ENCODE data around the gene ADAMTS6.

The ADAMTS6 gene

GRCh38 chr5:65276178-65276890 lies 205.4 kb downstream of the ADAMTS6 start:
- DNase-seq (ENCODE audit: low spot score): no peak

DNA sequence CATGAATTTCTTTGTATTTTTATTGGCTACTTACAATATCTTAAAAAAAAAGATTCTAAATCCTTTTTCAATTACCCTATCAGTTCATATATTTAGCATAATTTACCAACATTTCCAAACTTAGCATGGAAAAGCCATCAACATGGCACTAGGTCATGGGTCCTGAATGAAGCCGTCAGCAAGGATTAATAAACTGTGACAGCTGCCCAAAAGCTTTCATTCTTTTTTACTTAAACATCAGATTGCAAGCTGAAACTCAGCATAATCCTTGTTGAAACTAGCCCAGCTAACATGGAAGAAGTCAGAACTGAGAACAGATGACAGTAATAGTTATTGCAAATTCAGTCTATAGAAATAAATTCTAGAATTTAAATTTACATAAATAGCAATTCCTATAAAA lies 209.8 kb downstream of the ADAMTS6 start:
- DNase-seq (ENCODE audit: low spot score): no peak

DNA sequence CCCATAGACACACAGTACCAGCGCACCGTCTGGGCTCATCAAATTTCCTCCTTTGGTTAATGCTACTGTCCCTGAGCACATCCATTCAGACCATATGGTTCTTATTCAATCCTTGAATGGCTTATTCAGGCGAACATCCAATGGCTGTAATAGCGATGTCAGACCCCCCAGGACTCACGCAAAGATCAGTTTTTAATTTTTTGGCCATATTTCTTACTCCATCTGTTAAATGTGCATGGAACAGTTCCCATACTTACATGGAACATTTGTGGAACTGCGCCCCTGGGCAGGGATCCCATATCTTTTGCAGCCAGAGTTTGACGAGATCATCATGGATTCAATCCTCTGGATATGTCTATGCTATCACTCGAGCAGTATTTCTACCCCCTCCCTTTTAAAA lies 213.2 kb downstream of the ADAMTS6 start:
- DNase-seq (ENCODE audit: low spot score): no peak

GRCh38 chr5:65264420-65264819 lies 217.3 kb downstream of the ADAMTS6 start:
- no peak for DNase-seq (ENCODE audit: low spot score)

GRCh38 chr5:65263321-65263720 lies 218.4 kb downstream of the ADAMTS6 start:
- DNase-seq (ENCODE audit: low spot score): no peak

DNA sequence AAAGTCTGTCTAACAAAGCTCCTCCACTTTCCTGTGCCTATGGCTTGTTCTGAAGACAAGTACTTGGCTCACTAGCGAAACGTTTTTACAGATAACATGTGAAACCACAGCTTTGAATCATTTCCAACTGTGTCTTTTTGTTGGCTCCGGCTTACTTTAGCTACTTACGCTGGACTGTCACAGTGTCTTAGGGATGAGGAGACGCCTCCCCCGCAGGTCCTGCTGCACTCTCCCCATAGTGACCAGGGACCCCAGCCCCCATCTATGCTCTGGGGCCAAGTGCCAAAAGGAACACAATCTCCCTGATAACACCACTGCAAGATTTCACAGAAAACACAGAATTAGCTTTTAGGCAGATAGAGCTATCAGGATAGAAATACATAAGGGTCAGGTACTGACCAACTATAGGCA lies 219.1 kb downstream of the ADAMTS6 start:
- DNase-seq (ENCODE audit: low spot score): peak; percentile 8

DNA sequence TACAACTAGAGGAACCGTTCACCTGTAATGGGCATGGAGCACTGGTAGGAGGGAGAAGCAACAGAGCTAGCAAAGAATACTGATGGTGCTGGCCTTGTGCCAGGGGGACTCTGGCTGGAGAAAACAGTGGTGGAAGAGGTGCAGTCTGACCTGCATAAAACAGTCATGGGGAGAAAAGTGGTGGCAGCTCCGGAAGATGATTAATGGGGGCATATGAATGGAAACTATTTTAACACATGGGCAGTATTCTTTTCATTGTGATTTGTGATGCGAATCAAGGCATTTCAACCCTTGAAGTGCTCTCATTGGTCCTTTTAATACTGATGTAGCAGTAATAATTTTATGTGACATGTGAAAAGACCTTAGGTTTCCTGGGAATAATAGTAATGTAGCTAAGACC lies 219.6 kb downstream of the ADAMTS6 start:
- peak; percentile 27 for DNase-seq (ENCODE audit: low spot score)

DNA sequence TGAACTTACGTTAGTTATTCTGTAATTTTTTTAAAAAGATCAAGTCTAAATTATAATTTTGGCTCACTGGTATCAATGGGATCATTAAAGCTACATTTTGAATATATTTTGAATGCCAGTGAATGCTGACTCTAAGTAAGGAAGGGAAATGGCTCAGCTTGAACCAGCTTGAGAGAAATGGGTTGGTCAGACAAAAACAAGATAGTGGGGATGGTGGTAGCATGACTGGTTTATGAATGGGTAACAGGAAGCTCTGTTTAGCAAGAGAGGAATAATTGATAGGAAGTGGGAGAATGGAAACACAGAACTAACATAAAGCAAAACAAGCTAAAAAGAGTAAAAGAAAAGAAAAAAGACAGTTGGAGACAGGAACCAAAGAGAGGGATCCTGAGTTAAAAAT lies 220.2 kb downstream of the ADAMTS6 start:
- DNase-seq (ENCODE audit: low spot score): no peak

DNA sequence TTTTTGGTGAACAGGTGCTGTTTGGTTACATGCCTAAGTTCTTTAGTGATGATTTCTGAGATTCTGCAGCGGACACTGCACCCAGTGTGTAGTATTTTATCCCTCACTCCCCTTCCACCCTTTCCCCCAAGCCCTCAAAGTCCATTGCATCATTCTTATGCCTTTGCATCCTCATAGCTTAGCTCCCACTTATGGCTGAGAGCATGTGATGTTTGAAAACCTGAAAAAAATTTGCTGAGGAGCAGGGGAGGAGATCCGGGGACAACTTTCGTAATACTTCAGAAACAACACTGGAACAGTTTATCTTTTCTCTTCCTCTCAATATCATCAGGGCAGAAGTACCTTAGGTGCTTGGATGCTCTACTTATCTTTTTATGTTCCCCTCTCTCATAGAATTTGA lies 226.4 kb downstream of the ADAMTS6 start:
- DNase-seq (ENCODE audit: low spot score): no peak

DNA sequence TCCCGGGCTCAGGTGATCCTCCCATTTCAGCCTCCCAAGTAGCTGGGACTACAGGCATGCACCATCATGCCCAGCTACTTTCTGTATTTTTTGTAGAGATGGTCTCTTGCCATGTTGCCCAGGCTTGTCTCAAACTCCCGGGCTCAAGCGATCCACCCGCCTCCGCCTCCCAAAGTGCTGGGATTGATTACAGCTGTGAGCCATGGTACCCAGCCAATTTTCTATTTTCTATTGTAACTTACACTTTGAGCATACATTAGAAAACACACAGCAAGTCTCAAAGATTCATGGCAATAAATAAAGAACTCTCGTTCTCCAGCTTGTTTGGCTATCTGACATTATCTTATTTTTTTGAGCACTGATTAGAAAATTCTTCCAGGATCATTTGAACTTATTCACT lies 228.7 kb downstream of the ADAMTS6 start:
- DNase-seq (ENCODE audit: low spot score): no peak

DNA sequence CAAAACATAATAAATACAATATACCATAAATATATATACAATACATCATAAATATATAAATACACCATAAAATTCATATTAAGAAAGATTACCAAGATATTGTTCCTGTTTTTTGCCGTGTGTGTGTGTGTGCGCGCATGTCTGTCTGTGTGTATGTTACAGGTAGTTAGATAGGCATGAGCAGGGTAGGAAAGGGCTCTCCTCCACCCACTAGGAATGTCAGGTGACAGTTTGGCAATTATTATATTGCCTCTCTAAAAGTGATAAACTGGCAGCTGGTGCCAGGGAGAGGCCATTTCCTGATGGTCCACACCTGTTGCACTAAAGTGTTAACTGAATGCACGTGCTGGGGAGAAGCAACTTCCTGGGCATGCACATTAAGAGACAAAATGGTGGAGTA lies 232.8 kb downstream of the ADAMTS6 start:
- no peak for DNase-seq (ENCODE audit: low spot score)

DNA sequence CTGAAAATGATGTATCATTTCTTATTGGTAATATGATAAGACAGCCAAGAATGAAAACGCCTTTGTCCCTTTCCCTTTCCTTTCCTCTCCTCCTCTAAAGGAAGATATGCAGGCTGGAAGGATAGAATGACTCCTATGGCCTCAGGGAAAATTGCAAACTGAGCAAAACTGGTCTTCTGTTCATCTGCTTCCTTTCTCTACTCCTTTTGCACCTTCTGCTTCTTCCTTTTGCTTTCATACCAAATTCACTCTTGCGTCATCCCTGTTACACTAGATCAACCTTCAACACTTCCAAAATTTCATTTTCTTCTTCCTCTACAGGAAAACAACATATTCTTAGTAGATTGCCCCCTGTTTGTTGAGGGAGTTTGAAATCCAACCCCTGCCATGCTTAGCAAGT lies 234.1 kb downstream of the ADAMTS6 start:
- DNase-seq (ENCODE audit: low spot score): no peak

GRCh38 chr5:65246741-65247140 lies 235.0 kb downstream of the ADAMTS6 start:
- DNase-seq (ENCODE audit: low spot score): no peak

DNA sequence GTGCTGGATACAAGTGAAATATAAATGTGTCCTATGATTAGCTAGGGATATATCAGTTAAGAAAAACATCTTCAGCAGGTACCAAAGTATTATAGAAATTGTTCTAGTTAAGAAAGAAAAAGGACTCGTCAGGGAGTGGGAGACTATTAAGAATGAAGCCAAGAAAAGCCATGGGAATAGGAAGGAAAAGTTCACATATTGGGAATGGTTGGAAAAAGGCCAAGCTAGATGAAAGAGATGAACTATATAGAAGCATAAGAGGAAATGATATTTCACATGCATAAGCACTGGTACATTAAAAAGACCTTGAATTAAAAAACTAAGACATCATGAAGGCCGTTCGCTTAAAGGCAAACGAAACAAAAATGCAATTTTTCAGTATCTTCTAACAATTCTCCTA lies 237.7 kb downstream of the ADAMTS6 start:
- no peak for DNase-seq (ENCODE audit: low spot score)

DNA sequence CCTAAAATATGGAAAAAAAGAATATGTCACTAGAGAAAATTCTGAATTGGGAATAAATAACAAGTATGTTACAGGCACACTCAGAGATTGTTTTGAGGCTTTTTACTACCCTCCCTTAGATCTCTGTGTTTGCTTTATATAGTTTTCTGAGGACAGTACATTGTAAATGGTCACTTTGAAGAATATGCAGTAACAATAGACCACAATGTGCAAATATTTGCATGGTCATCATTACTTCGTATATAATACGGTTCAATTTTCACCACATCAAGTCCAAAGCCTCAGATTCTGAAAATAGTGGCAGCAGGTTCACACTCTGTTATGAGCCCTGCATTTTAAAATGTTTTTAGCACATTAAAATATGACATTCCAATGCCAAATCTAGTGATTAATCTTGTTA lies 238.6 kb downstream of the ADAMTS6 start:
- no peak for DNase-seq (ENCODE audit: low spot score)

DNA sequence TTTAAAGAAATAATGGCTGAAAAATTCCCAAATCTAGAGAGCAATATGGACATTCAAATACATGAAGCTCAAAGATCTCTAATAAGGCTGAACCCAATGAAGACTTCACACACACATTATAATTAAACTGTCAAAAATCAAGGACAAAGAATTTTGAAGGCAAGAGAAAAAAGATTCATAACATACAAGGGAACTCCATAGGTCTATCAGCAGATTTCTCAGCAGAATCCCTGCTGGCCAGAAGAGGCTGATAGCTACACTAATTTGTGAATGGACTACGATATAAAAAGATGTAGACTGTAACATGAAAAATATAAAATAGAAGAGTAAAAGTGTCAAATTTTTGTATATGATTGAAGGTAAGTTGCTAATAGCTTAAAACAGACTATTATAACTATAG lies 251.9 kb downstream of the ADAMTS6 start:
- no peak for DNase-seq (ENCODE audit: low spot score)

GRCh38 chr5:65213921-65214525 lies 267.7 kb downstream of the ADAMTS6 start:
- peak; percentile 49 for DNase-seq (ENCODE audit: low spot score)

GRCh38 chr5:65209341-65209740 lies 272.4 kb downstream of the ADAMTS6 start:
- DNase-seq (ENCODE audit: low spot score): no peak

DNA sequence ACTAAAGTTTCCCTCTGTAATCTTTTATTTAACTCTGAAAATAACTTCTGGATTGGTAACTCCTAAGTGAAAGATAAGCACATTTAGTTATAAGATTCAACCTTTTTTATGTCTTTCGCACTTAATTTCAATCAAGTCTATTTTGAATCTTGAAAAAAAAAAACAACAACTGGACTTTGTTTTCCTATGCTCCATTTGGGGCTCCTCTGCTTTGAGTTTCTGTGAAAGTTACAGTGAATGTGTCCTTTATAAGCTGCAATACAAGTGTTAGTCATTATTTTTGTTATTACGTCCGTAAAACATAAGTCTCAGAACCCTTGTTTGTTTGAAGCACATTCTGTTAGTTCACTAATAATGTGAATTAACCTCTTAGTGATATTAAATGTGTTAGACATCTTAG lies 276.8 kb downstream of the ADAMTS6 start:
- no peak for DNase-seq (ENCODE audit: low spot score)

GRCh38 chr5:65203746-65204145 lies 278.0 kb downstream of the ADAMTS6 start:
- no peak for DNase-seq (ENCODE audit: low spot score)

DNA sequence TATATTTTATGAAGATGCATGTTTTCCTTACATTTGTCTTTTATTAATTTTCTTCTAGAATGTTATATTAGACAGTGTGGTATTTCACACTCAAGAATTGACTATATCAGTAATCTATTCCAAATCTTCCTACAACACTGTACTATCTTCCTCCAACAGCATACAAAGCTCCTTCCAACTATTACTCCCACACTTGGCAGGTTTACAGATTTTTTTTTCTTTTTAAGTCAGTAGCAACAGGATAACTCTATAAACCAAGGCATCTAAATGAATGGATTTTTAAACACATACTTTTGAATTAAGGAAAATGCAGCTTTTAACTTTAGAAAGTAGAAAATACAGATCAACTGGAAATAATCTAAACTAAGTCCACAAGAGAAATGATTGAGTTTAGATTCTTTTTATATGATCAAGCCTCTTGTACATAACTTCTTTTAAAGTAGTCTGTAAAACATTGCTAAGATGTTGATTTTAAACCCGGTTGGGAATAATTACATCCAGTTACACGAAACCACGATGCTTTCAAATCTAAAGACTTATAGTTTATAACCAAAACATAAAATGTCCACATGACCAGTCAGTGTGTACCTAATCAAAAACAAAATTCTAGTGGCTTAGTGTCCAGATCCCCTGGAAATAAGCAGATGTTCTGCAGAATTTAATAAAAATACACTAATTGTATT lies 281.6 kb downstream of the ADAMTS6 start:
- no peak for DNase-seq (ENCODE audit: low spot score)

GRCh38 chr5:65198456-65199120 lies 283.1 kb downstream of the ADAMTS6 start:
- DNase-seq (ENCODE audit: low spot score): no peak
